A673 (cell line): ENCODE results near the gene SCN9A. TPM values are rescaled to one million over a fixed set of nuclear protein-coding genes. Genes with fewer than 3 reads are reported as not detected.

Experiments
- BruUV-seq: library from RNA; stranded (reverse); fragments of 400-500 nt; replicated peaks from 2 replicates; lab custom pipeline; 2021; lab: Mats Ljungman, UMichigan
- CTCF ChIA-PET: fragments of 300-600 bp; sonication (Branson Sonifier 250); formaldehyde crosslinking; loops from one replicate; lab custom pipeline; 2022; ENCODE audit warnings: antibody characterized with exemption; lab: Charles Lee
- POLR2A ChIA-PET: fragments of 300-600 bp; sonication (Branson Sonifier 250); formaldehyde crosslinking; loops from one replicate; lab custom pipeline; 2022; ENCODE audit warnings: antibody characterized with exemption; ENCODE audit not compliant: low non-redundant PET; lab: Charles Lee
- DNase-seq: peaks from one replicate; pipeline ENCODE4 v3.0.0-alpha.2; 2015; ENCODE audit warnings: low spot score
- H3K27ac ChIP-seq: fragments of 200-600 bp; sonication (generic); 2 replicates; pipeline ENCODE4 v1.5.1; 2016; ENCODE audit warnings: mixed run types, low read depth, mild to moderate bottlenecking, mixed read lengths, antibody characterized with exemption, low read length; ENCODE audit not compliant: poor library complexity, severe bottlenecking
- H3K27me3 ChIP-seq: fragments of 200-600 bp; sonication (generic); replicated peaks from 2 replicates; pipeline ENCODE4 v1.6.1; 2017; ENCODE audit warnings: mixed run types, low read depth, mild to moderate bottlenecking, mixed read lengths, antibody characterized with exemption, low read length; ENCODE audit not compliant: insufficient read depth, poor library complexity
- H3K36me3 ChIP-seq: fragments of 200-600 bp; sonication (generic); 2 replicates; pipeline ENCODE4 v1.6.1; 2016; ENCODE audit warnings: mixed run types, mild to moderate bottlenecking, mixed read lengths, antibody characterized with exemption, low read length; ENCODE audit not compliant: insufficient read depth, poor library complexity, severe bottlenecking
- H3K4me1 ChIP-seq: fragments of 200-600 bp; sonication (generic); 2 replicates; pipeline ENCODE4 v1.6.1; 2017; ENCODE audit warnings: mixed run types, mild to moderate bottlenecking, mixed read lengths, antibody characterized with exemption, low read length; ENCODE audit not compliant: insufficient read depth, poor library complexity, severe bottlenecking
- H3K4me3 ChIP-seq: fragments of 200-600 bp; sonication (generic); 2 replicates; pipeline ENCODE4 v1.5.1; 2016; ENCODE audit warnings: low read depth, mixed run types, mild to moderate bottlenecking, mixed read lengths, low read length; ENCODE audit not compliant: poor library complexity, severe bottlenecking
- H3K9me3 ChIP-seq: fragments of 200-600 bp; sonication (generic); 2 replicates; pipeline ENCODE4 v1.6.1; 2016; ENCODE audit warnings: mixed run types, low read depth, mild to moderate bottlenecking, mixed read lengths, antibody characterized with exemption, low read length; ENCODE audit not compliant: poor library complexity, severe bottlenecking
- CTCF ChIP-seq: fragments of 300-800, 200-600 bp; sonication (generic); conservative IDR thresholded peaks from 2 replicates; pipeline ENCODE4 v1.5.1; 2017; ENCODE audit warnings: low read depth, mild to moderate bottlenecking, antibody characterized with exemption, low read length, moderate library complexity, mixed read lengths
- EZH2 ChIP-seq: fragments of 200-600 bp; sonication (generic); IDR thresholded peaks from 2 replicates; pipeline ENCODE4 v1.6.1; 2017; ENCODE audit warnings: borderline replicate concordance, low read depth, mild to moderate bottlenecking, mixed read lengths, antibody characterized with exemption, low read length; ENCODE audit not compliant: poor library complexity, severe bottlenecking
- intact Hi-C: fragments of 100-400 bp; cut with micrococcal nuclease; formaldehyde crosslinking; loops from one replicate; pipeline ENCODE4 v1.10.0; 2022; ENCODE audit not compliant: unreplicated experiment
- total RNA-seq: library from RNA; stranded (reverse); gene quantifications from 2 replicates; pipeline ENCODE4 v1.2.3, GENCODE V29; 2021

The SCN9A gene
- total RNA-seq, 1 experiment from 2014 or later = 3.5 TPM

DNA sequence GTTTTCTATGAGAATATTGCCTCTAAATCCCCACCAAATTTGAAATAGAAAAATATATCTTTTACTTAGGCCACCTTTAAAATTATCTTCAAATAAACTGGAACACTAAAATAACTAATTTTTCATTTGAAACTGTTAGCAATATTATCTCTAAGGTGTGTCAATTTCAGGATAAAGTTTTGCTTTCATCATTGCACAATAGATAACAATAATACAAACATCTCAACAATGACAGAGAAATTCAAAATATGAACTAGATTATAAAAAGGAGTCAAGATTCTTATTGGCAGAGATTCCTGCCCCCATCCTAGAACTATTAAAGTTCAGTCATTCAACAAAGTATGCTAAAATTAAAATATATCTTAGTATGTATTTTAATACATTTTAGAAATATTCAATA is 117.9 kb downstream of the SCN9A start:
- ChIA-PET CTCF (no interaction called here), POLR2A (no interaction called here)

GRCh38 chr2:166256896-166257295 is 118.8 kb downstream of the SCN9A start:
- no peak for DNase-seq
- ChIA-PET CTCF (no interaction called here), POLR2A (no interaction called here)
- Histone ChIP-seq H3K27ac (no peak overlapping the region), H3K9me3 (no peaks in the 10 kb centered on the region), H3K27me3 (no peaks in the 10 kb centered on the region), H3K36me3 (no peaks in the 10 kb centered on the region), H3K4me3 (no peak overlapping the region), H3K4me1 (no peaks in the 10 kb centered on the region)
- no TSS peak for BruUV-seq
- intact Hi-C loops = no loop called here
- no peak for TF ChIP-seq CTCF

More for the DNA sequence above, 117.9 kb downstream of the SCN9A start:
- intact Hi-C loops = no loop called here
- TF ChIP-seq EZH2 (no peak), CTCF (no peak)
- DNase-seq = no peak
- H3K4me3 ChIP-seq = no peak overlapping the region
- H3K27ac ChIP-seq = no peak overlapping the region
- no peaks in the 10 kb centered on the region for H3K9me3 ChIP-seq
- H3K36me3 ChIP-seq = no peaks in the 10 kb centered on the region
- H3K4me1 ChIP-seq = no peaks in the 10 kb centered on the region
- no TSS peak for BruUV-seq
- no peaks in the 10 kb centered on the region for H3K27me3 ChIP-seq

- ChIA-PET POLR2A (no interaction called here), CTCF (no interaction called here)
- no peak overlapping the region for H3K27ac ChIP-seq
- no peaks in the 10 kb centered on the region for H3K4me1 ChIP-seq
- no peaks in the 10 kb centered on the region for H3K9me3 ChIP-seq
- H3K27me3 ChIP-seq = no peaks in the 10 kb centered on the region
- intact Hi-C loops = no loop called here
- no peak overlapping the region for H3K4me3 ChIP-seq
- no TSS peak for BruUV-seq
- no peak for DNase-seq
- TF ChIP-seq CTCF (no peak), EZH2 (no peak)
- H3K36me3 ChIP-seq = no peaks in the 10 kb centered on the region
Measured at GRCh38 chr2:166249318-166249717, 126.4 kb downstream of the SCN9A start.
